Measurements from ENCODE around the gene IKZF2. TPM values are rescaled to one million over a fixed set of nuclear protein-coding genes. Genes with fewer than 3 reads are reported as not detected.

Gene IKZF2
- polyA plus RNA-seq, 2 of the 4 experiments (the other 2 are of a cell fraction) = 0.17 to 0.44 TPM

DNA sequence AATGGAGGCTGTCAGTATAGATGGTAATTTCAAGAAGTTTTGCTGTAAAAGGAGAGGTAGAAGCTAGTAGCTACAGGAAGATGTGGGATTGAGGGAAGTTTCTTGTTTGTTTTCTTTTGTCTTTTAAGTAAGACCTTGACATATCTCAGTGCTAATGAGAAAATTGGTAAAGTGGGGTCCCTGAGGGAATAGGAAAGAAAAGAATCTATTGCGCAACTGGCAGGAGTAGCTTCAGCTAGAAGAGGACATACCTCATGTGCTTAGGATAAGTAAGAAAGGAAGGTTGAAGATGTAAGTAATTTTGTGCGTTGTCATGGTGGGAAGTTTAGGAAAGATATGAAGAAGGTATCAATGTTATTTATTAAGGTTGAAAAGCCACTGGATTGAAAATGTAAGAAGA, 8.4 kb upstream of the IKZF2 start:
- WGBS (ENCODE audit: missing lambda C conversion rate) = 63% methylated on average over 2 of the region's 2 CpGs
- no peak for DNase-seq (ENCODE audit: low read depth in 1 of 2, low spot score in 1 of 2)
- H3K4me3 ChIP-seq = no peak overlapping the region
- ATAC-seq = no peak
- H3K4me1 ChIP-seq = no peaks in the 10 kb centered on the region
- POLR2A ChIA-PET = no interaction called here
- TF ChIP-seq KDM1A (IDR thresholded peaks at IDR 0.05; ENCODE audit: low read depth) (no peak), RNF2 (IDR thresholded peaks at IDR 0.05; ENCODE audit: borderline replicate concordance, low read depth) (no peak), CEBPB (IDR thresholded peaks at IDR 0.05) (peak; percentile 72 to 76; a peak in 3 of 4 replicates), PHF8 (IDR thresholded peaks at IDR 0.05; ENCODE audit: borderline replicate concordance, low read depth) (no peak)
- FAIRE-seq = no peak
- H3K9me3 ChIP-seq = no peaks in the 10 kb centered on the region
- H3K4me2 ChIP-seq = no peak overlapping the region
- CTCF ChIA-PET = interaction anchor here (1.2 kb wide), 1 partner anchor 87 kb away, joined by 4 read pairs; no protein-coding TSS in a partner anchor
- H3K27ac ChIP-seq = no peak overlapping the region

DNA sequence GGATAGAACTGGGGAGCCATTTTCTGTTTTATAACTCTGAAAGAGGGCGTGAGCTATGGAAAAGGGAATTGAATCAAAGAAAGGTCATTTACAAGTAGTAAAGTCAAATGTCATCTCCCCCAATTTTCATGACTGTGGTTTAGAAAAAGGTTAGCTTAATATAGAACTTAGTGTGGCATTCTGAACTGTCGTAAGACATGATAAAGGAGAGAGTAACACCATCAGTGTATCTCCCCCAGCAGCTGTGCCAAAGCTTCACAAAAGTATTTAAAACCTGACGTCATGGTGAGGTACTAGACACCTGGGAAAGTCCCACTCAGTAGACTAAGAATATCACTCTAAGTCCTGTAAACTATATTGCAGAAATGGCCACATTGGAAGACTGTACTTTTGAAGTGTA, 5.8 kb upstream of the IKZF2 start:
- CTCF ChIA-PET = interaction anchor here (0.7 to 1.3 kb wide), 2 partner anchors 9 to 30 kb away, joined by 3 to 4 read pairs; no protein-coding TSS in a partner anchor
- DNase-seq (ENCODE audit: low read depth in 1 of 2, low spot score in 1 of 2) (no peak), FAIRE-seq (no peak), ATAC-seq (no peak)
- no peak overlapping the region for H3K4me3 ChIP-seq
- H3K4me1 ChIP-seq = no peaks in the 10 kb centered on the region
- TF ChIP-seq, protein P1, sequence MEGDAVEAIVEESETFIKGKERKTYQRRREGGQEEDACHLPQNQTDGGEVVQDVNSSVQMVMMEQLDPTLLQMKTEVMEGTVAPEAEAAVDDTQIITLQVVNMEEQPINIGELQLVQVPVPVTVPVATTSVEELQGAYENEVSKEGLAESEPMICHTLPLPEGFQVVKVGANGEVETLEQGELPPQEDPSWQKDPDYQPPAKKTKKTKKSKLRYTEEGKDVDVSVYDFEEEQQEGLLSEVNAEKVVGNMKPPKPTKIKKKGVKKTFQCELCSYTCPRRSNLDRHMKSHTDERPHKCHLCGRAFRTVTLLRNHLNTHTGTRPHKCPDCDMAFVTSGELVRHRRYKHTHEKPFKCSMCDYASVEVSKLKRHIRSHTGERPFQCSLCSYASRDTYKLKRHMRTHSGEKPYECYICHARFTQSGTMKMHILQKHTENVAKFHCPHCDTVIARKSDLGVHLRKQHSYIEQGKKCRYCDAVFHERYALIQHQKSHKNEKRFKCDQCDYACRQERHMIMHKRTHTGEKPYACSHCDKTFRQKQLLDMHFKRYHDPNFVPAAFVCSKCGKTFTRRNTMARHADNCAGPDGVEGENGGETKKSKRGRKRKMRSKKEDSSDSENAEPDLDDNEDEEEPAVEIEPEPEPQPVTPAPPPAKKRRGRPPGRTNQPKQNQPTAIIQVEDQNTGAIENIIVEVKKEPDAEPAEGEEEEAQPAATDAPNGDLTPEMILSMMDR (IDR thresholded peaks at IDR 0.05) = no peak
- TF ChIP-seq, protein P2, sequence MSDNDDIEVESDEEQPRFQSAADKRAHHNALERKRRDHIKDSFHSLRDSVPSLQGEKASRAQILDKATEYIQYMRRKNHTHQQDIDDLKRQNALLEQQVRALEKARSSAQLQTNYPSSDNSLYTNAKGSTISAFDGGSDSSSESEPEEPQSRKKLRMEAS (IDR thresholded peaks at IDR 0.05) = no peak
- TF ChIP-seq RFX5 (IDR thresholded peaks at IDR 0.05) (no peak), RARB (CRISPR knock-in tag; IDR thresholded peaks at IDR 0.05) (no peak), CHD2 (IDR thresholded peaks at IDR 0.05; ENCODE audit: low read length, partially characterized antibody) (no peak), FOXS1 (CRISPR knock-in tag; IDR thresholded peaks at IDR 0.05) (no peak), ZNF302 (CRISPR knock-in tag; IDR thresholded peaks at IDR 0.05) (no peak), HOXB13 (CRISPR knock-in tag; IDR thresholded peaks at IDR 0.05; ENCODE audit: low read depth) (no peak), TFCP2L1 (CRISPR knock-in tag; IDR thresholded peaks at IDR 0.05) (no peak)
- TF ChIP-seq, protein P3, sequence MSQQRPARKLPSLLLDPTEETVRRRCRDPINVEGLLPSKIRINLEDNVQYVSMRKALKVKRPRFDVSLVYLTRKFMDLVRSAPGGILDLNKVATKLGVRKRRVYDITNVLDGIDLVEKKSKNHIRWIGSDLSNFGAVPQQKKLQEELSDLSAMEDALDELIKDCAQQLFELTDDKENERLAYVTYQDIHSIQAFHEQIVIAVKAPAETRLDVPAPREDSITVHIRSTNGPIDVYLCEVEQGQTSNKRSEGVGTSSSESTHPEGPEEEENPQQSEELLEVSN (IDR thresholded peaks at IDR 0.05; ENCODE audit: borderline replicate concordance, low read depth) = no peak
- no peak overlapping the region for H3K27ac ChIP-seq
- WGBS (ENCODE audit: missing lambda C conversion rate) = 39% methylated on average over 3 of the region's 3 CpGs
- no peaks in the 10 kb centered on the region for H3K9me3 ChIP-seq
- POLR2A ChIA-PET = no interaction called here
- H3K4me2 ChIP-seq = no peak overlapping the region

DNA sequence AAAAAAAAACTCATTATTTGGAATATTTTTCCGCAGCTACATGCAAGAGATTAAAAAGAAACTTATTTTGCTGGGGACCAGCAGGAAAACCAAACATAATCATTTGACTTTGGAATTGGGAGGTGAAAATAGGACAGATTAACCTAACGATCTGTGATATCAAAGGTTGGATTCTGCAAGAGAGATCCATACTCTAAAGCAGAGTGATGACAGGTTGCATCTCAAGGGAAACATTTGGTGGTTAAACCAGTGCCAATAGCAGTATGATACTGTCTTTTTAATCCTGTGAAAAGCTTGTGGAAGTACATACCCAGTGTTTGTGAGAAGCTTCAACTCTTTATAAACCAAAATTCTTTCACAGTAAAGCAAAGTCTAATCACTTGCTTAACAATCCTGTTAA, 5.3 kb upstream of the IKZF2 start:
- no peaks in the 10 kb centered on the region for H3K4me1 ChIP-seq
- no peak overlapping the region for H3K27ac ChIP-seq
- ATAC-seq = no peak
- no peaks in the 10 kb centered on the region for H3K9me3 ChIP-seq
- ChIA-PET CTCF (interaction anchor here (0.6 to 1.3 kb wide), 3 partner anchors 9 to 1649 kb away, joined by 3 to 4 read pairs (median 4); no protein-coding TSS in a partner anchor), POLR2A (no interaction called here)
- TF ChIP-seq HDAC2 (IDR thresholded peaks at IDR 0.05) (no peak), ZSCAN20 (CRISPR knock-in tag; IDR thresholded peaks at IDR 0.05) (no peak), GATA3 (IDR thresholded peaks at IDR 0.05; ENCODE audit: borderline replicate concordance) (no peak)
- TF ChIP-seq, protein P4, sequence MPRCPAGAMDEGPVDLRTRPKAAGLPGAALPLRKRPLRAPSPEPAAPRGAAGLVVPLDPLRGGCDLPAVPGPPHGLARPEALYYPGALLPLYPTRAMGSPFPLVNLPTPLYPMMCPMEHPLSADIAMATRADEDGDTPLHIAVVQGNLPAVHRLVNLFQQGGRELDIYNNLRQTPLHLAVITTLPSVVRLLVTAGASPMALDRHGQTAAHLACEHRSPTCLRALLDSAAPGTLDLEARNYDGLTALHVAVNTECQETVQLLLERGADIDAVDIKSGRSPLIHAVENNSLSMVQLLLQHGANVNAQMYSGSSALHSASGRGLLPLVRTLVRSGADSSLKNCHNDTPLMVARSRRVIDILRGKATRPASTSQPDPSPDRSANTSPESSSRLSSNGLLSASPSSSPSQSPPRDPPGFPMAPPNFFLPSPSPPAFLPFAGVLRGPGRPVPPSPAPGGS (IDR thresholded peaks at IDR 0.05) = no peak
- WGBS (ENCODE audit: missing lambda C conversion rate) = 51% methylated on average over 2 of the region's 2 CpGs
- no peak overlapping the region for H3K4me2 ChIP-seq
- DNase-seq (ENCODE audit: low read depth in 1 of 2, low spot score in 1 of 2) = no peak
- no peak overlapping the region for H3K4me3 ChIP-seq
- no peak for FAIRE-seq
